T follicular helper cell (primary cell): ENCODE results near the gene VPS8.

Source experiments
- DNase-seq: peaks from one replicate; pipeline ENCODE4 v3.0.0-alpha.2; 2020; ENCODE audit warnings: low read depth
- total RNA-seq, 2 experiments: gene quantifications; one replicate each; lab custom pipeline; 2026; lab: John Stamatoyannopoulos, UW

Gene VPS8
- 36.4 to 80.7 reads per million in 2 experiments for total RNA-seq

GRCh38 chr3:184811999-184812661 is at the start of gene VPS8:
Gene VPS8, plus strand, starts transcription at chr3:184812166. Its CDS starts 12,467 bp downstream, at chr3:184824633.
- DNase-seq = peak; percentile 94

DNA sequence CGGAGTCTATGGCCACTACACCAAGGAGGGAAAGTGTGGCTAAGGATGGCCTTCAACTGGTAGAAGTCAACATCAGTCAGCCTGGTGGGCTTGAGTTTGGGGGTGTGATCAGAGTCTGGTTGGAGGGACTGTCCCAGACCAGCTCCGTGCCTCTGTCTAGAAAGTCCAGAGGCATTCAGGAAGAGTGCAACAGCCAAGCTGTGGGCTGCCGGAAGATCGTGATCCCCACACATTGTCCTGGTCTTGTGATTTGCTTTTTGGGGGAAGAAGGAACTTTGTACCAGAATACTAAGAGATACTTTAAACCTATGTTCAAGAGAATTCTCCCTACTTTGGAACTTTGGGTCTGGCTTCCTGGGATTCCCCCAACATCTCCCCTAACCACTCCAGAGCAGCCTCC is 47.8 kb upstream of the VPS8 start:
- no peak for DNase-seq

DNA sequence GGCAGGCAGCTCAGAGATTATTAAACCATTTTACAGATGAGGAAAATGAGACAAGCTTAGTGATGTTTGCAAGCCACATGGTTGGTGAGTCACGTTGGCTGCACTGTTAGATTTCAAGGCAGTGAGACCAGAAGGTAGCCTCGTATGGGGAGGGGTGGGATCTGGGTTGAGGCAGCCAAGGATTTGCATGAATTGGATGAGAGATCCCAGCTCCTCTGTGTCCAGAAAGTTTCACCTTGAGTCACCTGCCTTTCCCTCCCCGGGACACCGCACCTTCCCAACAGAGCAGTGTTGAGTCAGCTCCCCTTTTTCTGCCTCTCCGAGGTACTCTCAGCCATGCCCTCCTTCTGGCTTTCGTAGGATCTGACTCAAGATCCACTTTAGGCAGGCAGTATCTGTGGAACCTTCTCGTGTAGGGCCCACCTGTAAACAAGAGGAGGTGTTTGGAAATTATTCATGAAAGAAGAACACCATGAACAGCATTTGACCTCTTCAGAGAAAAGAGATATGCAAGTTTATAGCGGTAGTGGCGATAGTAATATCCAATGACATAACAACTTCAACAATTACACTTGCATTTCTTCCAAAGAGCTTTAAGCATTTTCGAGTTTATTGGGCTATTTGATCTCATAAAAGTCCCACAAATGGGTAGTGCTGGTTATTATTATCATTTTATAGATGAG is 46.8 kb upstream of the VPS8 start:
- no peak for DNase-seq

- DNase-seq = no peak
Observed at GRCh38 chr3:184765730-184766074, 46.3 kb upstream of the VPS8 start.

DNA sequence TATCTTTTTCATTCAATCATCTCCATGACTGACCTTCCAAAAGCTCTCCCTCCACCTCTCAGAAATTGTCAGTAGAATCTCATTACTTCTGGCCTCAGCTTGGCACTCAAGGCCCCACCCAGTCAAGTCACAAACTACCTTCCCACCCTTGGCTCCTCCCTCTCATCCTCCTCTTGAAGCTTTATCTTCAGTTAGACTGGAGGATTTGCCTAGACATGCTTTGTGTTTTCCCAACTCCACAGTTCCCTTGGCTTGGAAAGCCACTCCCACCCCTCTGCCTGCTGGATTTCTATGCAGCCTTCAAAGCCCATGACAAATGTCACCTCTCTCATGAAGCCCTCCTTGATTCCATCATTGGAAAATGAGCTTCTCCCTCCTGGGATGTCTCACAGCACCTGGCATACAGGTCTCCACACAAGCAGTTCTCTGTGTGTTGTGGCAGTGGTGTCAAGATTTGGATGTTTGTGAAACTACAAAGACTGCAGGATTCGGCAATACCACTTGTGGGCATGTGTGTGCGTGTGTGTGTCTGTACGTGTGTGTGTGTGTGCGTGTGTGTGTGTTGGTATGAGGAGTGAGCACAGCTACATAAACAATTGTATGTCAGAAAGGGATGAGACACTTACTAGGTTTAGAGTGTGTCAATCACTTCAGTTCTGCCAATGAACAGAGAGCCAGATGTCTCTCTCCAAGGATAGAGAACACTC is 45.3 kb upstream of the VPS8 start:
- no peak for DNase-seq

GRCh38 chr3:184767377-184767776 is 44.6 kb upstream of the VPS8 start:
- no peak for DNase-seq

GRCh38 chr3:184769382-184770170 is 42.4 kb upstream of the VPS8 start:
- DNase-seq = no peak

- no peak for DNase-seq
Observed at GRCh38 chr3:184770541-184770940, 41.4 kb upstream of the VPS8 start.

GRCh38 chr3:184771301-184772127 is 40.5 kb upstream of the VPS8 start:
- no peak for DNase-seq

GRCh38 chr3:184772667-184773272 is 39.2 kb upstream of the VPS8 start:
- no peak for DNase-seq

- no peak for DNase-seq
Observed at GRCh38 chr3:184773283-184774186, 38.4 kb upstream of the VPS8 start.

DNA sequence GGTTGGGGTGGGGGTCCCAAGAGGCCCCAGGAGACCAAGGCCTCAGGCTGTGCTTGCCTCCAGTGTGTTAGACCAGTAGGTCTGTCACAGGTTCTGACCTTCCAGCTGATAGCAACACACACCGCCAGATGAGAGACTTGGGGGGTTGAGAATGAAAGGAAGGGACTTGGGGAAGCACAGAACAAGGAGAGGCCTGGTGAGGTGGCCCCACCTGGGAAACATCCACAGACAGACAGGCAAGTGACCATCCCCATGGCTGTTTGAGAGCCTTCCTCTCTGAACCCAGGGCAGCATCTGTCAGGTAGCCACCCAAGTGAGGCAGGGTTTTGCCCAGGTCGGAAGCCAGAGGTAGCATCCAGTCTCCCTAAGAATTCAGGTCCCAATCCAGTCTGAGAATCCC is 35.0 kb upstream of the VPS8 start:
- no peak for DNase-seq

GRCh38 chr3:184777566-184778356 is 34.2 kb upstream of the VPS8 start:
- DNase-seq = peak; percentile 73

DNA sequence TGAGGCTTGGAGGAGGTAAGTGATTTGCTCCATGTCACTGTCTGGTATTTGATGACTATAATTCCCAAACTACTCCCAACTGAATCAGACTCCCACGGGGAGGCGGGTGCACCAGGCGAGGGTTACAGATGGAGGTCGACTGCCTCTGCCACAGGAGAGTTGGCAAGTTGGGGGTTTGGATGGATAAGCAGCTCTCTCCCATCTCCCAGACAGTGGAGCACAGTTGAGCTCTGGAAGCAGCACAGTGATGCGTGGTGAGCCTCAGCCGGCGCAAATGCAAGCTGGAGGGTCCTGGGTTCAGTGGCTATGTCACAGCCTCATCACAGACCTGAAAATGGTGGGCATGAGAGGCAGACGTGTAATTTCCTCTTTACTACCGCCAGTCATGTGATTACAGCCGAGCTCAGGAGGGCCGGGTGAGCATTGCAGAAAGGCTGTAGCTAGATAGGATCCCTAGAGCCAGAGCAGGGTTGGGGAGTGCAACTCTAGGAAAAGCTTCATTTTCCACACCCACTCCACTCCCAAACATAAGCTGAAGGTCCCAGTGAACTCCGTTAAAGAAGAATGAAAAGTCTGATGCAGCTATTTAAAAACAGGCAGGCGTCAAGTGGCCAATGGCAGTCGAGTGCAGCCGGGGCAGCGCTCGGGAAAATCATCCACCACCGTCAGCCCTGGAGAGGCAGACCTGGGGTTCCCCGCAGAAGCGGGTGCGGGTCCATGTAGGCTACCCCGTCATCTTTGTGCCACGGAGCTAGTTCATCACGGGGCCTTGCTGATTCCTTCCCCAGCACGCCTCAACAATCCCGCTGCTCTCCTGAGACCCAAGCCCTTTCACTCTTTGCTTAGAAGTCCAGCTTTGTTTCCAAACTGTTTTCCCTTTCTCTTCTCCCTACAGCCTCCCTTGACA is 33.3 kb upstream of the VPS8 start:
- DNase-seq = no peak

GRCh38 chr3:184780981-184781515 is 30.9 kb upstream of the VPS8 start:
- no peak for DNase-seq

DNA sequence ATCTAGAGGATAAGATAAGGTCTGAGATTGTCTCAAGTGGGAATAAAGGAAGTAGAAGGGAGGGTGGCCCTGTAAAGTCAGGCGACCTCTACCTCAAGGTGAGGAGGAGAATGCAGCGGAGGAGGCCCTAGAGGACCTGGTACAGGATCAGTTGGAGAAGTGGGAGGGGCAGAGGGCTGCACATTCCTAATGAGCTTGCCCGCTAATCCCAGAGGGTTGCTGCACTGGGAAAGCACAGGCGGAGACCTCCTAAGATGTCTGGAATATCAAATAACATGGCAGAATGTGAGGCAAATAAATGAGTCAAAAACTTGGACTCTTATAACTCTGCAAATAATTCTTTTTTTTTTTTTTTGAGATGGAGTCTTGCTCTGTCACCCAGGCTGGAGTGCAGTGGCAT is 30.2 kb upstream of the VPS8 start:
- DNase-seq = no peak

DNA sequence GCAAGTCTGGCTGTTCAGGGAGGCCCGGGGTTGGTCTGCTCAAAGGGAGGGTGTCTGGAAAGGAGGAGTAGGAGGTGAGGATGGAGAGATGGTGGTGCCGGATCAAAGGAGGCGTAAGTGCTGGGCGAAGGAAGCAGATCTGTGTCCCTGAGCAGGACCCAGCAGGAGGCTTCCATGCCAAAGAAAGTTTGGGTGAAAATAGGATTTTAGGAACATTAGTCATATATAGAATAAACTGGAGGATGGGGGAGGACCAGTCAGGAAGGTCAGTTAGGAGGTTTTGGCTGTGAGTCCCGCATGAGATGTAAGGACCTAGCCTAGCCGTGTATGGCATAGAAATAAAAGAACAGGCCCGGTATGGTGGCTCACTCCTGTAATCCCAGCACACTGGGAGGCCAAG is 28.6 kb upstream of the VPS8 start:
- DNase-seq = no peak
